KMS-11 (cell line): Measurements from ENCODE around the gene PECR.
A peak's percentile ranks its signal among the peaks of the same experiment; 100 is the strongest.

ENCODE experiments used
- H2AFZ ChIP-seq: fragments of 200-600 bp; sonication (generic); 2 replicates; pipeline ENCODE4 v1.6.1; 2016; ENCODE audit warnings: antibody characterized with exemption, mixed run types, low read depth
- H3K27ac ChIP-seq: fragments of 200-600 bp; sonication (generic); 2 replicates; pipeline ENCODE4 v1.6.1; 2016; ENCODE audit warnings: mild to moderate bottlenecking, mixed run types
- H3K27me3 ChIP-seq: fragments of 200-600 bp; sonication (generic); 2 replicates; pipeline ENCODE4 v1.6.1; 2017; ENCODE audit warnings: mild to moderate bottlenecking, low read depth, mixed run types, moderate library complexity; ENCODE audit not compliant: insufficient read depth
- H3K36me3 ChIP-seq: fragments of 200-600 bp; sonication (generic); 2 replicates; pipeline ENCODE4 v1.6.1; 2017; ENCODE audit warnings: mild to moderate bottlenecking, mixed run types; ENCODE audit not compliant: insufficient read depth
- H3K4me1 ChIP-seq: fragments of 200-600 bp; sonication (generic); 2 replicates; pipeline ENCODE4 v1.6.1; 2016; ENCODE audit warnings: mild to moderate bottlenecking, low read depth, mixed run types; ENCODE audit not compliant: poor library complexity, severe bottlenecking
- H3K4me2 ChIP-seq: fragments of 200-600 bp; sonication (generic); 2 replicates; pipeline ENCODE4 v1.7.0; 2016; ENCODE audit warnings: mild to moderate bottlenecking, mixed run types
- H3K4me3 ChIP-seq: fragments of 200-600 bp; sonication (generic); IDR thresholded peaks from 2 replicates; pipeline ENCODE4 v1.6.1; 2017; ENCODE audit warnings: low read depth, low read length, mixed read lengths; ENCODE audit not compliant: insufficient read depth
- H3K79me2 ChIP-seq: fragments of 200-600 bp; sonication (generic); 2 replicates; pipeline ENCODE4 v1.6.1; 2016; ENCODE audit warnings: low read depth, mixed run types; ENCODE audit not compliant: insufficient read depth
- H3K9ac ChIP-seq: fragments of 200-600 bp; sonication (generic); 2 replicates; pipeline ENCODE4 v1.6.1; 2016; ENCODE audit warnings: mild to moderate bottlenecking, mixed run types
- H4K20me1 ChIP-seq: fragments of 200-600 bp; sonication (generic); 2 replicates; pipeline ENCODE4 v1.6.1; 2016; ENCODE audit warnings: mild to moderate bottlenecking, mixed run types; ENCODE audit not compliant: insufficient read depth
- TF ChIP-seq, protein P1 (sequence below): fragments of 200-600 bp; sonication (generic); conservative IDR thresholded peaks from 2 replicates; pipeline ENCODE4 v1.6.1; 2017; ENCODE audit warnings: low read depth, mild to moderate bottlenecking, antibody characterized with exemption, low read length, moderate library complexity, mixed read lengths

The PECR gene

DNA sequence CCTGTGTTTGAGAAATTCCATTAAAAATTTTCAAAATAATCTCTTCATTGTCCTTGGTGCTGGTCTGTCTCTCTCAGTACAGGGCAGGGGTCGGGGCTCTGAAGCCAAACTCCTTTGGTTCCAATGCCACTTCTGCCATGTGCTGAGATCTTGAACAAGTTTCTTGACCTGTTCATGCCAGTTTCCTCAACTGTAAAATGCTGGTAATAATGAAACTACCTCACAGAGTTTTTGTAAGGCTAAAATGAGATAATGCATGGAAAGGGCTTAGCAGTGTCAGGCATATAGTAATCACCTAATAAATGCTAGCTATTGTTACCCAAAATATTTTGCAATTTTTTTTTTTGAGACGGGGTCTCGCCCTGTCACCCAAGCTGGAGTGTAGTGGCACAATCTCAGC lies 51.4 kb downstream of the PECR start:
- Histone ChIP-seq H3K27me3 (no peaks in the 10 kb centered on the region), H3K9ac (no peak overlapping the region), H3K4me1 (peaks cover 26% of the 10 kb centered on the region), H3K36me3 (no peaks in the 10 kb centered on the region), H3K79me2 (no peaks in the 10 kb centered on the region), H3K27ac (no peak overlapping the region), H3K4me2 (peak overlapping the region; percentile 20; the same call in 1 of the 2 replicates), H3K4me3 (no peak overlapping the region), H4K20me1 (no peaks in the 10 kb centered on the region), H2AFZ (no peak overlapping the region)
- TF ChIP-seq, protein P1, sequence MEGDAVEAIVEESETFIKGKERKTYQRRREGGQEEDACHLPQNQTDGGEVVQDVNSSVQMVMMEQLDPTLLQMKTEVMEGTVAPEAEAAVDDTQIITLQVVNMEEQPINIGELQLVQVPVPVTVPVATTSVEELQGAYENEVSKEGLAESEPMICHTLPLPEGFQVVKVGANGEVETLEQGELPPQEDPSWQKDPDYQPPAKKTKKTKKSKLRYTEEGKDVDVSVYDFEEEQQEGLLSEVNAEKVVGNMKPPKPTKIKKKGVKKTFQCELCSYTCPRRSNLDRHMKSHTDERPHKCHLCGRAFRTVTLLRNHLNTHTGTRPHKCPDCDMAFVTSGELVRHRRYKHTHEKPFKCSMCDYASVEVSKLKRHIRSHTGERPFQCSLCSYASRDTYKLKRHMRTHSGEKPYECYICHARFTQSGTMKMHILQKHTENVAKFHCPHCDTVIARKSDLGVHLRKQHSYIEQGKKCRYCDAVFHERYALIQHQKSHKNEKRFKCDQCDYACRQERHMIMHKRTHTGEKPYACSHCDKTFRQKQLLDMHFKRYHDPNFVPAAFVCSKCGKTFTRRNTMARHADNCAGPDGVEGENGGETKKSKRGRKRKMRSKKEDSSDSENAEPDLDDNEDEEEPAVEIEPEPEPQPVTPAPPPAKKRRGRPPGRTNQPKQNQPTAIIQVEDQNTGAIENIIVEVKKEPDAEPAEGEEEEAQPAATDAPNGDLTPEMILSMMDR, result no peak

DNA sequence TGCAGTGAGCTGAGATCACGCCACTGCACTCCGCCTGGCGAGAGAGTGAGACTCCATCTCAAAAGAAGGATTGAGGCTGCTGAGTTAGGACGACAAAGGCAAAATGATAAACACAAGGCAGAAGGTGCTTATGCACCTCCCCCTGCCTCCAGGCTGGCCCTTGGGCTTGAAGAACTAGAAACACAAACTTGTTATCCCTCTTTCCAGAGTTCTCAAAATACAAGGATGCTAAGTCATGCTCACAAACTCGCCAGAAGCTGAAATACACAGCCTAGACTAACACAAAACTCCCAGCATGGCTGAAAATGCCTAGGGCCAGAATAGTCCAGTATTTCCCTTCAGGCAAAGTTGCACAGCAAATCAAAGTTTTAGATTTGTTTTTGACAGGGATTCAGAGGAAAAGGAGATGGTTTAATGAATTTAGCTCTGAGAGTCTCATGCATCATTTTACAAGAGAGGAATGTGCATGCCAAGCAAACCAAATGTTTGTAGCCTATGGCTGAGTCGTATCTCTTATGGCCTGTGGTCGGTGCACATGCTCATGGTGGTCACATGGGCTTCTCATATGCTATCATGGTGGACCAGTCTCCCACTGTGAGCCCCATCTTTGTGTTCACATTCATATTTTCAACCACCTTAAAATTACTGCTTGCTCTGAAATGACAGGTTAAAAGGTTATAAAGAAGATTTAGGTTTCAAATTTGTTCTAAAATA lies 52.0 kb downstream of the PECR start:
- H3K4me2 ChIP-seq, result peak overlapping the region; percentile 20; the same call in 1 of the 2 replicates

DNA sequence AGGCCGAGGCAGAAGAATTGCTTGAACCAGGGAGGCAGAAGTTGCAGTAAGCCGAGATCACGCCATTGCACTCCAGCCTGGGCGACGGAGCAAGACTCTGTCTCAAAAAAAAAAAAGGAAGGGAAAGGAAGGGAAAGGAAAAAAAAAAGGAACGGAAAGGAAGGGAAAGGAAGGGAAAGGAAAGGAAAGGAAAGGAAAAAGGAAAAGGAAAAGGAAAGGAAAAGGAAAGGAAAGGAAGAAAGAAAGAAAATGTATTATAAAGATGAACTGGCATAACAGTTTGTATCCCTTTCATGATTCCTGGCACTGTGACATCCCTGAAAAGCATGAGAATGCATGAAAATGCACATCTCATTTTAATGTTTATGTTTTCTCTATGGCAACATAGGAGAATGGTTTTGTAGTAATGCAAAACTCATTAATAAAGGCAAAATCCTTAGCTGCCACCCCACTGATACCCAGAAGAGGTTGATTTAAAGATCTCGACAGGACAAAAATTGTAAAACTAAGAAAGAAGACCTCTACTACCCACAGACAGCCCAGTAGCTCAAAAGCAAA lies 56.8 kb downstream of the PECR start:
- no peak overlapping the region for H3K9ac ChIP-seq
- H3K36me3 ChIP-seq, result no peaks in the 10 kb centered on the region
- H3K27me3 ChIP-seq, result no peaks in the 10 kb centered on the region
- H4K20me1 ChIP-seq, result no peaks in the 10 kb centered on the region
- H3K4me1 ChIP-seq, result peaks cover 20% of the 10 kb centered on the region
- H3K79me2 ChIP-seq, result no peaks in the 10 kb centered on the region
- no peak overlapping the region for H3K4me2 ChIP-seq
- TF ChIP-seq, protein P1, result no peak
- H2AFZ ChIP-seq, result no peak overlapping the region
- no peak overlapping the region for H3K27ac ChIP-seq
- H3K4me3 ChIP-seq, result no peak overlapping the region

More for the DNA sequence above, 52.0 kb downstream of the PECR start:
- TF ChIP-seq, protein P1, result no peak
- H3K36me3 ChIP-seq, result no peaks in the 10 kb centered on the region
- no peaks in the 10 kb centered on the region for H3K79me2 ChIP-seq
- no peaks in the 10 kb centered on the region for H3K27me3 ChIP-seq
- H3K4me1 ChIP-seq, result peaks cover 26% of the 10 kb centered on the region
- H3K4me3 ChIP-seq, result no peak overlapping the region
- H3K9ac ChIP-seq, result no peak overlapping the region
- no peak overlapping the region for H3K27ac ChIP-seq
- no peaks in the 10 kb centered on the region for H4K20me1 ChIP-seq
- H2AFZ ChIP-seq, result no peak overlapping the region

DNA sequence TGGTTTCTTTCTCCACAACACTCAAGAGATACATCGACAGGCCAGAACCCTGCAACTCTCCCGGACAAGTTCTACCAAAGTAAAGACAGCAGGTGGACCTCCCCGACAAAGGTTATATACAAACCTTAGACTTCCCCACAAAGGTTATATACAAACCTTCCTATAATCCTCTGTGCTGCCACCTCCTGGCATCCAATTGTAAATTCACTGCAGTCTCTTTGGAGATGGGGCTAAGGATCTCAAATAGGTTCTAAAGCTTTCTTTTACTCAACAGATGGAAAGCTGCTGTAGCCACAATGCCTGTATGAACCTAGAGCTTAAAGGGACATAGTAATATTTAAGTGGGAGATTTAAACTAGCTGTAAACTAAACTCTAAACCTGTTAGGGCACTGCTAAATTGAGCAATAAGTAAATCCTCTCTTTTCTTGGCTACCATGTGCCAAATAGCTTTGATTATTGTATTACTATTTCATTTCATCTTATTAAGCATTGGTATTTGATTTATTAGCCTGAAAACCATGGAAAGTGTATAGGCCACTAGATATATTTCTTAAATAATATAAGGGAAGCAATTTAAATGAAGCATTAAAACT lies 58.5 kb downstream of the PECR start:
- H3K9ac ChIP-seq, result no peak overlapping the region
- no peaks in the 10 kb centered on the region for H4K20me1 ChIP-seq
- H3K4me3 ChIP-seq, result no peak overlapping the region
- H3K4me2 ChIP-seq, result no peak overlapping the region
- H3K79me2 ChIP-seq, result no peaks in the 10 kb centered on the region
- H3K4me1 ChIP-seq, result peaks cover 24% of the 10 kb centered on the region
- TF ChIP-seq, protein P1, result peak; percentile 81
- H3K27ac ChIP-seq, result no peak overlapping the region
- no peaks in the 10 kb centered on the region for H3K36me3 ChIP-seq
- no peaks in the 10 kb centered on the region for H3K27me3 ChIP-seq
- H2AFZ ChIP-seq, result no peak overlapping the region
